Breast epithelium (tissue), 4 donors: ENCODE data around the gene ANKRD1. TPM values are rescaled to one million over a fixed set of nuclear protein-coding genes. Genes with fewer than 3 reads are reported as not detected.

Source experiments
- DNase-seq, 2 donors: peaks; one replicate each; pipeline ENCODE4 v3.0.0-alpha.2; 2019; ENCODE audit warnings: low spot score in 2 of 2
- H3K27ac ChIP-seq, 2 donors: fragments of 200-600 bp; sonication (generic) in 1 of 2; one replicate each; pipeline ENCODE4 v1.5.1; 2016 to 2019; ENCODE audit warnings: mild to moderate bottlenecking in 1 of 2
- H3K27me3 ChIP-seq, 2 donors: fragments of 200-600 bp; sonication (generic) in 1 of 2; one replicate each; pipeline versions ENCODE4 v1.5.1 to v1.6.0; 2017 to 2019; ENCODE audit warnings: control low read depth in 1 of 2, mild to moderate bottlenecking in 1 of 2
- H3K36me3 ChIP-seq: fragments of 200-600 bp; one replicate; pipeline ENCODE4 v1.5.1; 2019
- H3K4me1 ChIP-seq, 2 donors: fragments of 200-600 bp; sonication (generic); one replicate each; pipeline ENCODE4 v1.5.1; 2016 to 2019; ENCODE audit warnings: control low read depth in 1 of 2
- H3K4me3 ChIP-seq, 3 donors: fragments of 200-600 bp; sonication (generic); 1 replicate in 2 of 3; 2 replicates in 1 of 3; pipeline ENCODE4 v1.5.1; 2016 to 2019; ENCODE audit warnings: mild to moderate bottlenecking in 3 of 3, moderate library complexity in 2 of 3
- H3K9me3 ChIP-seq, 2 donors: fragments of 200-600 bp; sonication (generic) in 1 of 2; one replicate each; pipeline ENCODE4 v1.5.1; 2016 to 2019; ENCODE audit warnings: control low read depth in 1 of 2
- CTCF ChIP-seq, 3 donors: fragments of 450-650 bp; IDR thresholded peaks; one replicate each; pipeline ENCODE4 v1.5.1; 2016 to 2017; ENCODE audit warnings: antibody characterized with exemption in 3 of 3, mild to moderate bottlenecking in 3 of 3, moderate library complexity in 3 of 3
- POLR2A ChIP-seq: fragments of 450-650 bp; IDR thresholded peaks from one replicate; pipeline ENCODE4 v1.6.1; 2016; ENCODE audit warnings: antibody characterized with exemption, mild to moderate bottlenecking, moderate library complexity
- POLR2AphosphoS5 ChIP-seq, 3 donors: sonication (generic); formaldehyde crosslinking; IDR thresholded peaks; one replicate each; pipeline ENCODE4 v1.6.1; 2017; ENCODE audit warnings: antibody characterized with exemption in 3 of 3
- intact Hi-C: fragments of 100-400 bp; cut with DNase I; formaldehyde crosslinking; loops from one replicate; pipeline ENCODE4 v1.15.1; 2023; ENCODE audit warnings: low total_unique reads
- total RNA-seq, 3 donors: library from RNA; depleted of rRNA; stranded (reverse); fragments of >200 nt; gene quantifications; one replicate each; pipeline ENCODE4 v1.1.0, GENCODE V29; 2016

ANKRD1 gene
- total RNA-seq, 3 donors from 2014 or later, result 0.32 to 0.66 TPM; not detected in 1

- DNase-seq, result no peak
- TF ChIP-seq POLR2A (no peak), POLR2AphosphoS5 (IDR thresholded peaks at IDR 0.05) (no peak), CTCF (IDR thresholded peaks at IDR 0.05) (no peak)
- Histone ChIP-seq H3K36me3 (no peaks in the 10 kb centered on the region), H3K9me3 (no peaks in the 10 kb centered on the region), H3K27ac (no peak overlapping the region), H3K4me1 (no peaks in the 10 kb centered on the region), H3K27me3 (no peaks in the 10 kb centered on the region), H3K4me3 (no peak overlapping the region)
- intact Hi-C loops, result no loop called here
These were observed 958 bp downstream of the ANKRD1 start for GRCh38 chr10:90919683-90920574.

GRCh38 chr10:90917968-90918318 is 2.9 kb downstream of the ANKRD1 start:
- no peaks in the 10 kb centered on the region for H3K9me3 ChIP-seq
- H3K27me3 ChIP-seq, result no peaks in the 10 kb centered on the region
- TF ChIP-seq POLR2AphosphoS5 (IDR thresholded peaks at IDR 0.05) (no peak), CTCF (IDR thresholded peaks at IDR 0.05) (no peak), POLR2A (no peak)
- DNase-seq, result no peak
- no peaks in the 10 kb centered on the region for H3K4me1 ChIP-seq
- no peaks in the 10 kb centered on the region for H3K36me3 ChIP-seq
- no peak overlapping the region for H3K4me3 ChIP-seq
- no peak overlapping the region for H3K27ac ChIP-seq
- intact Hi-C loops, result no loop called here

GRCh38 chr10:90917238-90917967 is 3.5 kb downstream of the ANKRD1 start:
- no peak overlapping the region for H3K27ac ChIP-seq
- no peak overlapping the region for H3K4me3 ChIP-seq
- H3K36me3 ChIP-seq, result no peaks in the 10 kb centered on the region
- TF ChIP-seq POLR2A (no peak), CTCF (IDR thresholded peaks at IDR 0.05) (no peak), POLR2AphosphoS5 (IDR thresholded peaks at IDR 0.05) (no peak)
- no peaks in the 10 kb centered on the region for H3K9me3 ChIP-seq
- no peak for DNase-seq
- intact Hi-C loops, result no loop called here
- H3K27me3 ChIP-seq, result no peaks in the 10 kb centered on the region
- H3K4me1 ChIP-seq, result no peaks in the 10 kb centered on the region

- intact Hi-C loops, result no loop called here
- H3K27ac ChIP-seq, result no peak overlapping the region
- H3K27me3 ChIP-seq, result no peaks in the 10 kb centered on the region
- H3K4me3 ChIP-seq, result no peak overlapping the region
- no peak for DNase-seq
- TF ChIP-seq CTCF (IDR thresholded peaks at IDR 0.05) (no peak), POLR2A (no peak)
- H3K9me3 ChIP-seq, result no peaks in the 10 kb centered on the region
- H3K36me3 ChIP-seq, result no peaks in the 10 kb centered on the region
- no peaks in the 10 kb centered on the region for H3K4me1 ChIP-seq
These were observed 4.3 kb downstream of the ANKRD1 start for GRCh38 chr10:90916392-90917237.
